RWPE1 (cell line): ENCODE measurements around the gene CEP85L.

Experiments used
- CTCF ChIA-PET: fragments of 350-600 bp; sonication (Branson Sonifier 250); formaldehyde crosslinking; extraction: SDS; loops from one replicate; lab custom pipeline; 2021; lab: Yijun Ruan, JAX
- POLR2A ChIA-PET: fragments of 400-600 bp; formaldehyde crosslinking; extraction: SDS; loops from one replicate; lab custom pipeline; 2020; ENCODE audit warnings: antibody characterized with exemption; ENCODE audit not compliant: low non-redundant PET; lab: Yijun Ruan, JAX
- DNase-seq: peaks from one replicate; pipeline ENCODE4 v3.0.0; 2012; ENCODE audit warnings: low spot score
- H3K27ac ChIP-seq: fragments of 450-650 bp; 2 replicates; pipeline ENCODE4 v1.5.1; 2017
- CTCF ChIP-seq: fragments of 450-650 bp; conservative IDR thresholded peaks from 2 replicates; pipeline ENCODE4 v1.5.1; 2017; ENCODE audit warnings: low read depth, mild to moderate bottlenecking

The CEP85L gene

GRCh38 chr6:118529756-118530155 lies 121.6 kb downstream of the CEP85L start:
- CTCF ChIA-PET, result no interaction called here
- POLR2A ChIA-PET, result no interaction called here

DNA sequence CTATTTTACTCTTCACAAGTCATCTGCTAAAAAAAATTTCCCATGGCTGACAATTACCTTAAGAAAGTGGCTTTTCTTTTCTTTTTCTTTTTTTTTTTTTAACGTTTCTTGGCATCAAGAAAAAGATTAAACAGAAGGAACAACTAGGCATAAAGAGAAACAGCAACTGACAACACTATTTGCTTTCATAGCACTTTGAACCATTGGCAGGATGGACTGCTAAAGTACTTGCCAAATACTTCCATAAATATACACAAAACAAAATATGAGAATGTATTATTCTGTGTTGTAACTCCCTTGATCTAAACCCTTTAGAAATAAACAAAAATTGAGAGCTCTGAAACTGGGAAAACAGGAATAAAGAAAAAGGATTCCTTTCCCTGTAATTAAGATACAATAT lies 123.3 kb downstream of the CEP85L start:
- no peak for DNase-seq
- TF ChIP-seq CTCF, result no peak
- no peak overlapping the region for H3K27ac ChIP-seq
- CTCF ChIA-PET, result interaction anchor here (0.6 kb wide), 1 partner anchor 232 kb away, joined by 3 read pairs; no protein-coding TSS in a partner anchor
- POLR2A ChIA-PET, result no interaction called here

More at GRCh38 chr6:118529756-118530155, 121.6 kb downstream of the CEP85L start:
- H3K27ac ChIP-seq, result no peak overlapping the region
- no peak for DNase-seq
- TF ChIP-seq CTCF, result no peak

GRCh38 chr6:118525913-118526780 lies 125.2 kb downstream of the CEP85L start:
- H3K27ac ChIP-seq, result no peak overlapping the region
- TF ChIP-seq CTCF, result no peak
- no peak for DNase-seq
- ChIA-PET POLR2A (no interaction called here), CTCF (no interaction called here)

GRCh38 chr6:118524686-118525085 lies 126.7 kb downstream of the CEP85L start:
- CTCF ChIA-PET, result no interaction called here
- TF ChIP-seq CTCF, result no peak
- no peak for DNase-seq
- POLR2A ChIA-PET, result no interaction called here
- no peak overlapping the region for H3K27ac ChIP-seq

DNA sequence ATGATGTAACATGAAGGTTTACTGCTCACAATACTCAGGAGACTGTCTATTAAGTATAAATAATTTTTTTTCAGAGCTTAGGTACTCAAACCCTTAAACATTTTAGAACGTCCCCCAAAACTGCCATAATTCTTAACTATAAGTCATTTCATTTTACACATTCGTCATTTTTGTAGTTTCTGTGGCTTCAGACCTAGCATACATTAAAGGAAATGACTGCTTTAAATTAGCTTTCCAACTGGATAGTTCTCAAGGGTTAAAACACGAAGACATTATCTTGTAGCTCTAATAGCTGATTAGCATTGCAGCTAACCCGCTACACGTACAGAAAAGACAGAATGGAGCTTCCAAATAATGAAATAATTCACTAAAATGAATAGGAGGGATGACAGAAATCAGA lies 128.2 kb downstream of the CEP85L start:
- no peak for DNase-seq
- TF ChIP-seq CTCF, result no peak
- no peak overlapping the region for H3K27ac ChIP-seq
- ChIA-PET POLR2A (no interaction called here), CTCF (no interaction called here)

DNA sequence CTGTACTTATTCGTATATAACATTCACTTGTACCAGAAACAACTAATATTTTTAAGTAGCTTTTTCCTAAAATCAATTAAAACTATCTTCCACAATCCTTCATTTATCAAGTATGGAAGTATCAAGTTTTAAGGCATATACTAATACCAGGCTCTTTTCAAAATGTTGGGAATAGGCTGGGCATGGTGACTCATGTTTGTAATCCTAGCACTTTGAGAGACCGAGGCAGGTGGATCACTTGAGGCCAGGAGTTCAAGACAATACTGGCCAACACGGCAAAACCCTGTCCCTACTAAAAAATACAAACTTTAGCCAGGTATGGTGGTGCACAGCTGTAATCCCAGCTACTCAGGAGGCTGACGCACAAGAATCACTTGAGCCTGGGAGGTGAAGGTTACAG lies 129.0 kb downstream of the CEP85L start:
- CTCF ChIA-PET, result no interaction called here
- POLR2A ChIA-PET, result no interaction called here
- no peak for DNase-seq
- TF ChIP-seq CTCF, result no peak
- no peak overlapping the region for H3K27ac ChIP-seq
